ENCODE data around the gene NKAIN2. TPM values are rescaled to one million over a fixed set of nuclear protein-coding genes. Genes with fewer than 3 reads are reported as not detected.

The NKAIN2 gene
- total RNA-seq, 3 donors from 2014 or later = 0.48 to 1.8 TPM; not detected in 1

- intact Hi-C loops (cut with DNase I; ENCODE audit: low total_unique reads) = no loop called here
- no peaks in the 10 kb centered on the region for H3K4me1 ChIP-seq
- H3K36me3 ChIP-seq = no peaks in the 10 kb centered on the region
- no peak for TF ChIP-seq POLR2AphosphoS5 (IDR thresholded peaks at IDR 0.05)
- no peak for TF ChIP-seq CTCF (IDR thresholded peaks at IDR 0.05)
- TF ChIP-seq POLR2A (IDR thresholded peaks at IDR 0.05) = no peak
- DNase-seq (ENCODE audit: low spot score in 2 of 2) = no peak
- H3K27ac ChIP-seq = no peak overlapping the region
- H3K9me3 ChIP-seq = no peaks in the 10 kb centered on the region
- no peak overlapping the region for H3K4me3 ChIP-seq
- H3K27me3 ChIP-seq = no peaks in the 10 kb centered on the region
Observed at GRCh38 chr6:124873066-124873410, 1069.4 kb downstream of the NKAIN2 start.

Other genes with a start within 250 kb of the NKAIN2 start
- gene TRDN, start 166.9 kb upstream of the NKAIN2 start, total RNA-seq = under 1 TPM in 1 of 3 donors, not detected in 2; 0.96 TPM

All from breast epithelium (tissue), 4 donors.